Measurements from ENCODE around the gene CDH4.

CDH4 gene

DNA sequence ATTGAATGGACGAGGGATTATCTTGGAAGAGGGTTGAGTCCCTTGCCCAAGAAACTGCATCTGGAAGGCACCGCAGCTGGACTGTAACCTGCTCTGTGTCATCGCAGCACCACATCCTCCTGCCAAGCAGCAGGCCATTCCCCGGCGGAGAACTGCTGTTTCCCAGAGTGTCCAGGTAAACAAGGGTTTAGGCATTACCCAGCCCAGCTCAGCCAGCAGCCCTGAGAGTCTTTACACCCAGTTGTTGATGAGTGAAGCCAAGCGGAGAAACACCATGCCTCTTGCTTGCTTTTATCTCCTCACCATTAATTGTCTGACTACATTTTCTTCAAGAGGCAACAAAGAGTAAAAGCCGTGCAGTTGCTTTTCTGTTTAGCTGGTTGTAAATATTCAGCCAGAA, 104.1 kb downstream of the CDH4 start:
- TF ChIP-seq, protein P1, sequence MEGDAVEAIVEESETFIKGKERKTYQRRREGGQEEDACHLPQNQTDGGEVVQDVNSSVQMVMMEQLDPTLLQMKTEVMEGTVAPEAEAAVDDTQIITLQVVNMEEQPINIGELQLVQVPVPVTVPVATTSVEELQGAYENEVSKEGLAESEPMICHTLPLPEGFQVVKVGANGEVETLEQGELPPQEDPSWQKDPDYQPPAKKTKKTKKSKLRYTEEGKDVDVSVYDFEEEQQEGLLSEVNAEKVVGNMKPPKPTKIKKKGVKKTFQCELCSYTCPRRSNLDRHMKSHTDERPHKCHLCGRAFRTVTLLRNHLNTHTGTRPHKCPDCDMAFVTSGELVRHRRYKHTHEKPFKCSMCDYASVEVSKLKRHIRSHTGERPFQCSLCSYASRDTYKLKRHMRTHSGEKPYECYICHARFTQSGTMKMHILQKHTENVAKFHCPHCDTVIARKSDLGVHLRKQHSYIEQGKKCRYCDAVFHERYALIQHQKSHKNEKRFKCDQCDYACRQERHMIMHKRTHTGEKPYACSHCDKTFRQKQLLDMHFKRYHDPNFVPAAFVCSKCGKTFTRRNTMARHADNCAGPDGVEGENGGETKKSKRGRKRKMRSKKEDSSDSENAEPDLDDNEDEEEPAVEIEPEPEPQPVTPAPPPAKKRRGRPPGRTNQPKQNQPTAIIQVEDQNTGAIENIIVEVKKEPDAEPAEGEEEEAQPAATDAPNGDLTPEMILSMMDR (IDR thresholded peaks at IDR 0.05; ENCODE audit: low read length, missing control alignments) = no peak

DNA sequence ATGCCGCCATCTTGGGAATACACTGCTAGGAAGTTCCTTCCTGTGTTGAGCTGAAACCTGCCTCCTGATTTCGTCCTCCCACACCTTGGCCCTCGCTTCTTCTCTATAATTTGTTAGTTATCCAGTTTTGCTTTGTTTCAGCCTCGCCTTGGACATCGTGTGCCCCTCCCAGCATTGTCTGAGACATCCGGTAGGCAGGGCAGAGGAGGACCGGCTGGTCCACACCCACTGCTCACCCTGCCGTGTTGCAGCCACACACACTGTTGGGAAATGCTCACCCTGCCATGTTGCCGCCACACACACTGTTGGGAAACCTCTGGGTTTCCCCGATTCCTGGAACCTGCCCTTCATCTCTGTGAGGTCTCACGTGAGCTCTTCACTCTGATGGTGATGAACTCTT, 105.1 kb downstream of the CDH4 start:
- no peak overlapping the region for H3K4me3 ChIP-seq (replicated peaks; ENCODE audit: low read depth, low read length)
- DNase-seq (ENCODE audit: low read depth) = no peak
- TF ChIP-seq, protein P1 (IDR thresholded peaks at IDR 0.05; ENCODE audit: low read length, missing control alignments) = no peak

More for the DNA sequence above, 104.1 kb downstream of the CDH4 start:
- H3K4me3 ChIP-seq (replicated peaks; ENCODE audit: low read depth, low read length) = no peak overlapping the region
- DNase-seq (ENCODE audit: low read depth) = no peak

DNA sequence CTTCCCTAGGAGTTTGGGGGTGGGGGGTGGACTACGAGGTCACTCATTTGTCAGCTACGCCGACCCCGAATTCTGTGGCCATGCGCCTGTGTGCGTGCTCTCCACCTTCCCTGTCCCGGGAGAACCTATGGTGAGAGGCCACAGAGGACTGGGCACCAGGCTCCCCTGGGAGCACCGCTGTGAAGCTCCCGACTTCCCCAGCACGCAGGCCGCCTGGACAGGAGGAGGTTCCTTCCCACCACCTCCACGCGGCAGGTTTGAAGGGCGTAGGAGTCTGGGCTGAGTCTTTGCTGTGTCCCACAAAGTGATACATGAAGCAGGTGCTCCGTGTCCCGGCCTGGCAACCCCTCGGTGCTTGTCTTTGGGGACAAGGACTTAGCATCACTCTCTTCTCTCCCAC, 107.2 kb downstream of the CDH4 start:
- TF ChIP-seq, protein P1 (IDR thresholded peaks at IDR 0.05; ENCODE audit: low read length, missing control alignments) = no peak
- DNase-seq (ENCODE audit: low read depth) = no peak
- H3K4me3 ChIP-seq (replicated peaks; ENCODE audit: low read depth, low read length) = no peak overlapping the region

DNA sequence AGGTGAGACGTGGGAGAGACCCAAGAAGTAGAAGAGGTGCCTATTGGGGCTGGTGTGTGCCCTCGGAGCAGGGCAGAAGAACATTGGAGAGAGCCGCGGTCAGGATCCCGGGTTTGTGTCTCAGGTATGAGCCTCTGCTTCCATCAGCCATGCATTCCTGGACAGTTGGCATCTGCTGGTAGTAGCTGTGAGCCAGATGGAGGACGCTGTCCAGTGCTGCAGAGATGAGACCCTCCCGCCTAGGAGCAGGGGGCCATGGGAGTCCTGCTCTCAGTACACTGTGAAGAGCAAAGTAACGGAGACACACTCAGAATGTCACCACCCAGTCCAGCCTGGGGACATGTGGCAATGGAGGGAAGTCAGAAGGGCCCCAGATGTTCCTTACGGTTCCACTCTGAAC, 108.2 kb downstream of the CDH4 start:
- H3K4me3 ChIP-seq (replicated peaks; ENCODE audit: low read depth, low read length) = no peak overlapping the region
- TF ChIP-seq, protein P1 (IDR thresholded peaks at IDR 0.05; ENCODE audit: low read length, missing control alignments) = no peak
- DNase-seq (ENCODE audit: low read depth) = no peak

DNA sequence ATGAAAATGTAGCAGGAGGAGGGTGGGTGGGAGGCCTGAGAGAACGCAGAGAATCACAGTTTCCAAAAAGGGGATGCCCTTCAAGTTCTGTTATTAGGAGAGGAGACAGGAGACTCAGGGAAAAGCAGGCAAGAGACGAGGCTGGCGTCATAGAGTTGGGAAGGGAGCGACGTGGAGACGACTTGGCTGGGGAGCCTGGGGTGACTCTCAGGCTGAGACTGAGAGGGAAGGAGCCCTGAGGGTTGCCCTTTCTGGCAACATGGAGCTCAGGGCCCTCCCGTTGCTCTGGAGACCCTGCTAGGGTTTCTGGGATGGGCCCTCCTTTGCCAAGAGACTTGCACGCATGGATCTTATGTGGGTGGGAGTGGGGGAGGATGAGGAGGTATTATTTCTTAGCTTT, 108.9 kb downstream of the CDH4 start:
- no peak for DNase-seq (ENCODE audit: low read depth)
- TF ChIP-seq, protein P1 (IDR thresholded peaks at IDR 0.05; ENCODE audit: low read length, missing control alignments) = no peak
- no peak overlapping the region for H3K4me3 ChIP-seq (replicated peaks; ENCODE audit: low read depth, low read length)

DNA sequence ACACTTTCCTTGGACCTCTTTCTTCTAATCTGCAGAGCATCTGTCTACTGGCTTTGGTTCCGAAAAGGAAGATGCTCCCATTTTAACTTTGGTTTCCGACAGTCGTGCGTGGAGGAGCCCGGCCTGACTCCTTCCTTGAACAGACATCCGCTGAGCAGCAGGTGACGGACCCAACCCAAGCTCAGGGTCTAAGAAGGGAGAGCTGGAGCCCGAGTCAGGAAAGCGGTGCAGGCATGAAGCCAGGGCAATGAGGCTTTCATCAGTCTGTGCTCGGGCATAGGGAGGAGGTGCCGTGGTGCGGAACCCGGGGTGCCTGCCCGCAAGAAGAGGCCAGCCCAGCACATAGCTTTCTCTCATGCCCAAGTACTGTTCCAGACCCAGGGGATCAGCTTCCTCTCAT, 109.4 kb downstream of the CDH4 start:
- TF ChIP-seq, protein P1 (IDR thresholded peaks at IDR 0.05; ENCODE audit: low read length, missing control alignments) = no peak
- no peak for DNase-seq (ENCODE audit: low read depth)
- no peak overlapping the region for H3K4me3 ChIP-seq (replicated peaks; ENCODE audit: low read depth, low read length)

DNA sequence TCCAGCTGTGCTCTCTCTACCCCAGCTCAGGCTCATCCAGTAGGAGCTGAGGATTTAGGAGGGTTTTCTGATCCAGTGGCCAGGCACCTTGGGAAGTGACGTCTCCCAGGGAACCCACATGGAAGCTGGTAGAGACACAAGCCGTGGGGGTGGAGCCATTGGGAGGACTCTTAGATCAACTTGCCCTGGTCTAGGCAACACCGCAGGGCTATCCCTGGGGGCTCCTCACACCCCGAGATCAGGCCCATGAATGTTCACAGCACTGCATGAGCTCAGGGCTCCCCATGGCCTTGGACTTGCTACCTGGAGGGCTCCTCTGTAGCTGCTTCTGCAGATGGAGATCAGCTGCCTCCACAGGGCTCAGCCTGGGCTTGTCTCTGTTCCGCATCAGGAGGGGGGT, 112.1 kb downstream of the CDH4 start:
- no peak overlapping the region for H3K4me3 ChIP-seq (replicated peaks; ENCODE audit: low read depth, low read length)
- DNase-seq (ENCODE audit: low read depth) = no peak
- TF ChIP-seq, protein P1 (IDR thresholded peaks at IDR 0.05; ENCODE audit: low read length, missing control alignments) = no peak
